ENCODE measurements around the gene SLC35F1.

SLC35F1 gene

GRCh38 chr6:117985916-117986315, 78.9 kb downstream of the SLC35F1 start (continued):
- TF ChIP-seq KLF10 (tag by site-specific recombination; IDR thresholded peaks at IDR 0.05), result no peak
- TF ChIP-seq ZNF174 (tag by site-specific recombination; IDR thresholded peaks at IDR 0.05), result no peak
- no peak for TF ChIP-seq ZNF473 (tag by site-specific recombination; IDR thresholded peaks at IDR 0.05)
- no peak for TF ChIP-seq HOXA7 (CRISPR knock-in tag; IDR thresholded peaks at IDR 0.05; ENCODE audit: borderline replicate concordance)
- no peak for TF ChIP-seq ZNF239 (tag by site-specific recombination; IDR thresholded peaks at IDR 0.05)
- no peak for TF ChIP-seq ZNF610 (tag by site-specific recombination; IDR thresholded peaks at IDR 0.05; ENCODE audit: borderline replicate concordance)
- no peak for TF ChIP-seq YY2 (tag by site-specific recombination; IDR thresholded peaks at IDR 0.05)
- TF ChIP-seq ZNF280C (tag by site-specific recombination; IDR thresholded peaks at IDR 0.05), result no peak
- TF ChIP-seq ZBTB7A (tag by site-specific recombination; IDR thresholded peaks at IDR 0.05; ENCODE audit: low read depth), result no peak
- TF ChIP-seq SP3 (tag by site-specific recombination; IDR thresholded peaks at IDR 0.05), result no peak

GRCh38 chr6:117986396-117986795, 79.3 kb downstream of the SLC35F1 start:
- Histone ChIP-seq H3K4me3 (ENCODE audit: low read depth, low read length) (no peak overlapping the region), H3K36me3 (ENCODE audit: control insufficient read depth in 2 of 2, insufficient read depth in 1 of 2, low read length in 2 of 2) (no peaks in the 10 kb centered on the region), H3K4me1 (ENCODE audit: control insufficient read depth, insufficient read depth, low read length) (no peaks in the 10 kb centered on the region), H3K27ac (ENCODE audit: extremely low read depth, low read depth, low read length) (no peak overlapping the region), H3K9me3 (ENCODE audit: control insufficient read depth, insufficient read depth, low read depth, low read length) (no peaks in the 10 kb centered on the region)
- ChIA-PET CTCF (interaction anchor here (0.7 to 2.4 kb wide), 3 partner anchors 11 to 523 kb away, joined by 3 to 11 read pairs (median 3); no protein-coding TSS in a partner anchor), POLR2A (interaction anchor here (0.6 kb wide), 1 partner anchor 109 kb away, joined by 3 read pairs; no protein-coding TSS in a partner anchor)
- no peak for TF ChIP-seq ZNF48 (tag by site-specific recombination; IDR thresholded peaks at IDR 0.05)
- no peak for TF ChIP-seq GLI4 (tag by site-specific recombination; IDR thresholded peaks at IDR 0.05)
- TF ChIP-seq ZNF23 (tag by site-specific recombination; IDR thresholded peaks at IDR 0.05; ENCODE audit: borderline replicate concordance), result no peak
- no peak for TF ChIP-seq ZNF354C (tag by site-specific recombination; IDR thresholded peaks at IDR 0.05; ENCODE audit: borderline replicate concordance, low read depth)
- no peak for TF ChIP-seq ZSCAN18 (tag by site-specific recombination; IDR thresholded peaks at IDR 0.05)
- TF ChIP-seq ZBTB48 (tag by site-specific recombination; IDR thresholded peaks at IDR 0.05), result no peak
- no peak for TF ChIP-seq ZNF621 (tag by site-specific recombination; IDR thresholded peaks at IDR 0.05)
- TF ChIP-seq ZNF510 (tag by site-specific recombination; IDR thresholded peaks at IDR 0.05; ENCODE audit: insufficient replicate concordance), result no peak
- TF ChIP-seq ZNF148 (tag by site-specific recombination; IDR thresholded peaks at IDR 0.05; ENCODE audit: borderline replicate concordance), result no peak
- no peak for TF ChIP-seq SCRT1 (tag by site-specific recombination; IDR thresholded peaks at IDR 0.05; ENCODE audit: borderline replicate concordance)
- no peak for TF ChIP-seq ZNF544 (tag by site-specific recombination; IDR thresholded peaks at IDR 0.05)
- no peak for TF ChIP-seq ZNF433 (tag by site-specific recombination; IDR thresholded peaks at IDR 0.05; ENCODE audit: low read depth)
- TF ChIP-seq ZNF174 (tag by site-specific recombination; IDR thresholded peaks at IDR 0.05), result no peak
- TF ChIP-seq ZNF223 (tag by site-specific recombination; IDR thresholded peaks at IDR 0.05), result no peak
- TF ChIP-seq ZFP3 (tag by site-specific recombination; IDR thresholded peaks at IDR 0.05; ENCODE audit: low read depth), result no peak
- TF ChIP-seq IKZF3 (tag by site-specific recombination; IDR thresholded peaks at IDR 0.05), result no peak
- no peak for TF ChIP-seq ZNF140 (tag by site-specific recombination; IDR thresholded peaks at IDR 0.05)
- no peak for TF ChIP-seq ZNF112 (tag by site-specific recombination; IDR thresholded peaks at IDR 0.05)
